Breast epithelium (tissue), 3 donors: ENCODE measurements around the gene TMPRSS6.

ENCODE experiments used
- CTCF ChIP-seq, 3 donors: fragments of 450-650 bp; IDR thresholded peaks; one replicate each; pipeline ENCODE4 v1.5.1; 2016 to 2017; ENCODE audit warnings: antibody characterized with exemption in 3 of 3, mild to moderate bottlenecking in 3 of 3, moderate library complexity in 3 of 3
- POLR2A ChIP-seq: fragments of 450-650 bp; IDR thresholded peaks from one replicate; pipeline ENCODE4 v1.6.1; 2016; ENCODE audit warnings: antibody characterized with exemption, mild to moderate bottlenecking, moderate library complexity
- POLR2AphosphoS5 ChIP-seq, 3 donors: sonication (generic); formaldehyde crosslinking; IDR thresholded peaks; one replicate each; pipeline ENCODE4 v1.6.1; 2017; ENCODE audit warnings: antibody characterized with exemption in 3 of 3

- TF ChIP-seq POLR2A (no peak), CTCF (IDR thresholded peaks at IDR 0.05) (no peak), POLR2AphosphoS5 (IDR thresholded peaks at IDR 0.05) (no peak)
Measured at GRCh38 chr22:37097346-37097745, 12.2 kb downstream of the TMPRSS6 start.
